Islet precursor cell (in vitro differentiated cells): ENCODE data around the gene ZCCHC2.

Experiments used
- DNase-seq: peaks from one replicate; pipeline ENCODE4 v3.0.0-alpha.2; 2018

ZCCHC2 gene

DNA sequence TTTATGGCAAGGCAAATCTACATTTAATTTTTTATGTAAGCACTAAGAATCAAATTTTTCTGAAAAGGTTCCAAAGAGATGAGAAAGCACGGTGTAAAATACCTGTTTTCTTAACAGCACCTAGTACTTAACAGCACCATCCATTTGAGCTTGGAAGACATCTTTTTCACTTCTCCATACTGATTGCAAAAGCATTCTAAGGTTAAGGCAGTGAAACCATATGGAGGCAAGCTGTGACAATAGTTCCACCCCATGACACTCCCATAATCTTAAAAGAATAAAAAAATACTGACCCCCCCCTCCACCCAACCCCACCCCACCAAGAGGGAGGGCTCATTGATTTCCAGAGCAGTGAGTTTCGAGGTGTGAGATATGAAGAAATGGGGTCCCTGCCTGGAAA lies 60.6 kb downstream of the ZCCHC2 start:
- DNase-seq, result no peak

DNA sequence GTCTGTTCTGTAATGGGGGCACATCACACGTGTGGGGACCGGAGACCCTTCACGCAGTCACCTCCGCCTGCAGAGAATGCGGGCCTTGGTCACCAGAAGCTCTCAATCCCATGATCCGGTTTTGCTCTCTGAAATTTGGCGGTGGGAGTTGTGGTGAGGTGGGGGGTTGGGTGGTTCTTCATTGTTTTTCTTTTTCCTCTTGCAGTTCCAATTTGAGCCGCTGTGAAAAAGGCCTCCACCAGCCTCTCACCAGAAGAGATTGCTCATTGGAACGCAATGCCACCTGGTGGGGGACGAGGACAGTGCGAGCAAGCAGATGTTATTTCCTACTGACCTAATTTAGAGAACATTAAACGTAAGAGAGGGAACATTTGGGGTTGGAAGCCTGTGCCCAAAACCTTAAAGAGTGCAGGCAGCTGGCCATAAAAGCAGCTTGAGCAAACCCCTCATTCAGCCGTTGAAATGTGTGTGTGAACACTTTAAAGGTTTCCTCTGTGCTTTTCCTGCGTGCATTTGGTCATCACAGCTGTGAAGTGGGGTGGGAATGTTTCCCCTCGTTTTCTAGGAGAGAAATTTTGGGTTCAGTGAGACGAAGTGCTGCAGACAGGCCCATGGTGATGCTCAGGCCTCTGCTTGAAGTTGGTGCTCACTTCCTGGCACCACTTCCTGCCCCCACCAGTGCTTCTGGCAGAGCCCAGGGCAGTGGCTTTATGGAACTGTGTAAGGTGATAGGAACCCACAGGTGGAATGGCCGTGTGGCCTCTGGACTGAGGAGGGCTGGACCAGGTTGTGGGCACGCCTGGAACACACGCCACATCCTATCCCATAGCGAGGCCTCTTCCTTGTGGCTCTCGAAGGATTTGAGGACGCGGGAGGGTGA lies 61.7 kb downstream of the ZCCHC2 start:
- DNase-seq, result peak; percentile 92

DNA sequence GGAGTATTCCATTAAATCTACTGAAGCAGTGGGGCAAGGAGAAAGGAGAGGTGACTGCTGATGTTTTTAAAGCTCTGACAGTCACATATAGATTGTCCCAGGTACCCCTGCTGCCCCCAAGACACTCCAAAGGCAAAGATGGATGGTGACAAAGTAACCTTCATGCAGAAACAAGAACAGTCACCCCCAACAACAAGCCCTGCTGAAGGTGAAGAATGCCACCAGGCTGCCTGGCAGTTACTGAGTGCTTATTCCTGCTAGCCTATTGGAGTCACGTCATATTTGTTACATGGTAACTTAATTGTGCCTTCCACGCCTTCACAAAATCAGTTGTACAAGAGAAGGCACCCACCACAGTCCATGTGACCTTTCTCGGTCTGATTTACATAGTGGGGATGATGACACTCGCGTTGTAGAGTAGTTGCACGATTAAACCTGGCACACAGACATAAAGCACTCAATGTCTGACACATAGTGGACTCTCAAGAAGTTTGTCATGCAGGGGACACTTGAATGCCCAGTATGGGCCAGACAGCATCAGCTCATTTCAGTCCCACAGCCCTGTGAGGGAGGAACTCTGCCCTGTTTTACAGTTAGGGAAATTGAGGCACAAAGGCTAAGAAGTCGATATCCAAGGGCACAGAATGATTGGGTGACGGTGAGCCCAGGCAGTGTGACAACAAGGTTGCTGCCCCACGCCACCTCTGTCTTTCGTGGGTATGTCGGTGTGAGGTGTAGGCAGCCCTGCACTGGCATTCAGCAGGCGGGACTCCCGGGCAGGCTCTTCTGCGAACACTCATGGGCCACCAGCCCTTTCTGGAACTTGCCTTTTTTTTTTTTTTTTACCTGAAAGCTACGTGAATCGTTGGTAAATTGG lies 62.7 kb downstream of the ZCCHC2 start:
- DNase-seq, result no peak

DNA sequence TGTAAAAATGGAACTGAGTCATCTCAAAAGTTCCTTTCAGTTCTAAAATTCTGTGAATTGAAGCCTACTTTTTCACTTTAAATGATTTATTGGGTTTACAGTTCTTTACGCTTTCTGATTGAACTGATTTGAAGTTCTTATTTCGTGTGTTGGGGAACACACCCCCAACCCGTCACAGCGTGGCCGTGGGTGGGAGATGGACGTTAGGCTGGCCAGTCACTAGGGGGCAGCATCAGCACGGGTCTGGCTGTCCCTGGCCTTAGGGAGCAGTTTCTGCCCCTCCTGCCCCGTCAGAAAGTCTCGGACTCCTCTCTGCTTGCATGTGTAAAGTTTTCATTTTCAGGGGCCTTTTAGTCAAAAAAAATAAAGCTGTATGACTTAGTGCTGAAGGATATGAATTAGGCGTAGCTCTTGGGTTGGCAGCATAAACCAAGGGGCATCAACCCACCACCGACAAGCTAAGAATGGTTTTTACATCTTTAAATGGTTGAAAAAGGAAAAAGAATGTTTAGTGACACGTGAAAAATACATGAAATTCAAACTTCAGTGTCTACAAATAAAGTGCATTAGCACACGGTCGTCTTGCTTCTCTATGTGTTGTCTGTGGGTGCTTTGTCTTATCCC lies 63.4 kb downstream of the ZCCHC2 start:
- DNase-seq, result peak; percentile 83

DNA sequence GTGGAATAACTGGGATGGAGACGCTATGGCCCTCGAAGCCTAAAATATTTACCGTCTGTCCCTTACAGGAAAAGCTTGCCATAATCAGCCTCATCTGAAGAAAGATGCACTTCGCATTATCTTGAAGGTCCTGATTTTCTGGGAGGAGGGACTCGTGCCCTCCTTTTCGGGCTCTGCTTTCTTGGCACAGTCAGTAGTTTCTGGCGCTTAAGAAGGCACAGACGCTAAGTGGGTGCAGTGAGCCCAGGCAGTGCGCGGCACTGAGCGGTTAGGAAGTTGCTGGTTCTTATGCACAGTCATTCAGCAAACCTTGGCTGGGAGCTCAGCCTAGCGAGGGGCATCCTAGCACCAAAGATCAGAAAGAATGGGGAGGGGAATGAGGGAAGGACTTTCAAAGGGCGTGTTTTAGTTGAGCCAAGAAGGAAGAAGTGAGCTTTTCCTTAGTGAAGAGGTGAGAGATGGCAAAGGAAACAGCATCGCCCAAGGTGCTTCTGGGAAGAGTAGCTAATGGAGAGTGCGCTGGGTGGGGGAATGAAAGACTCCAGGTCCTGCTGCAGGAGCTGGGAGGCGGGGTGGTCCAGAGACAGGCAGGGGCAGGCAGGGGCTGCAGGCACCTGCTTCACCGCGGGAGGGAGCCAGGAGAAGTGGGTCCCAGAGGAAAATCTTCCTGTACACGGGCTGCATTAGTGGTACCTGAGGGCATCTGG lies 64.1 kb downstream of the ZCCHC2 start:
- DNase-seq, result no peak

DNA sequence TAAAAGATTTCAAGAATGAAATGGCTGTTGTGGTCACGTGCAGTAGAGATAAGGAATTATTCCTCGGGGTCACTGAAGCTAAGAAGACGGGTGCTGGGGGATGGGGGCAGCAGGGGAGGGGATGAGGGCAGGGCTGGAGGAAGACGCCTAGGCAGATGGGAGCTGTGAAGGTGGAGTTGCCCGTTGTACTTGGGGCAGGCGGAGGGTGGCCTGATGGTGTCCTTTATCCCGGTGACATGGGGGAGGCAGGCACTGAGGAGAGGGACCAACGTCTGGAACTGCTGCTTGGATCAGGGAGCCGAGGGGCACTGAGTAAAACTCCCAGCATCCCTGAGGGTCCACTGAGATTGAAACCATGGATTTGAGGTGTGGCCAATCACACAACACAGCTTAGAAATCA lies 64.9 kb downstream of the ZCCHC2 start:
- DNase-seq, result no peak

DNA sequence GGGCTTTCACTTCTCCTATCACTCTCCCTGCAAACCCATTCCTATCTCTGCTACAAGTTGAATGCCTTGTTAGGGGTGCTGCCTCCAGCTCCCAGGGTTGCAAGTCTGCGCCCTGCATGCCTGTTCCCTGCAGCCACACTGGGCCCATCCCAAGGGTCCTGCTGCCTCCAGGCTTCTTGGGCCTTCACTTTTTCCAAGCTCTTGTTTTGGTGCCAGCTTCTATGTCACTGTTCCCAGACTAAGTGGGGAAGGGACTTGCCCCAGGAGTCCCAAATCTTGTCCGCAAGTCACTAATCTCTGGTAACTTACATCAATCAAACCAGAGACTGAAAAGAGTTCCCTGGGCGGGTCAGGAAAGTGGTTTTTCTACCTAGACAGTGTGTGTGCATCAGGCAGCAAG lies 65.4 kb downstream of the ZCCHC2 start:
- no peak for DNase-seq

DNA sequence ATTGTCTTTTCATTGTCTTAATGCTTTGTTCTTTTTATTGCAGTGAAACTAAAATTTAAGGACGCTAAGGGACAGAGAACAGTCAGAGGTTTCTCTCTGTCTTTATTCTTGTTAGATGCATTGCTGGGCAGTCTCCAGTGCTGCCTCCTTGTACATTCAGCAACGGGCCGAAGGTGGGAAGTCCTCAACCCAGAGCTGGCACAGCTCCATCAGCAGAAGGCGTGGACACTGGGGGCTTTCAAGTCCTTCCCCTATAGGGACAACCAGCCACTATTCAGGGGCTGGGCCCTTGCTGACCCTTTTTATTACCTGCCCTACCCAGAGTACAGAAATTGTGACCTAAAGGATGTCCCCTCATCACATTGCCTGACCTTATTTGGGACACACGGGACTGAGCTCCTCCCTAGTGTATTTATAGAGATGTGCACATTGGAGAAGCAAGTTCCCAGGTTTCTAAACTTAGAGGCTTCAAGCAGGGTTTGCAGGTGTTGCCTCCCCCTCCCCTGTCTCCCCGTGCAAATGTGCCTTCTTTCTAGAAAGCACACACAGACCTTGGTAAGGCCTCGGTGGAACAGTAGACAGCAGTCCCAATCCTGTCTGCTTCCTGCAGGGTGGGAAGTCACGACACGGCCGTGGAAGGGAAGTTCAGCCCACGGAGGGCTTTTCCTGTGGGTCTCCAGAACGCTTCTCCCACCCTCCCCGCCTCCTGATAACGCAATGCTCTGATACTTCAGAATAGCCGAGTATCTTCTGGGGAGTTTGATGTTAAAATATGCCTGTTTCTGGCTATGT lies 68.2 kb downstream of the ZCCHC2 start:
- no peak for DNase-seq

DNA sequence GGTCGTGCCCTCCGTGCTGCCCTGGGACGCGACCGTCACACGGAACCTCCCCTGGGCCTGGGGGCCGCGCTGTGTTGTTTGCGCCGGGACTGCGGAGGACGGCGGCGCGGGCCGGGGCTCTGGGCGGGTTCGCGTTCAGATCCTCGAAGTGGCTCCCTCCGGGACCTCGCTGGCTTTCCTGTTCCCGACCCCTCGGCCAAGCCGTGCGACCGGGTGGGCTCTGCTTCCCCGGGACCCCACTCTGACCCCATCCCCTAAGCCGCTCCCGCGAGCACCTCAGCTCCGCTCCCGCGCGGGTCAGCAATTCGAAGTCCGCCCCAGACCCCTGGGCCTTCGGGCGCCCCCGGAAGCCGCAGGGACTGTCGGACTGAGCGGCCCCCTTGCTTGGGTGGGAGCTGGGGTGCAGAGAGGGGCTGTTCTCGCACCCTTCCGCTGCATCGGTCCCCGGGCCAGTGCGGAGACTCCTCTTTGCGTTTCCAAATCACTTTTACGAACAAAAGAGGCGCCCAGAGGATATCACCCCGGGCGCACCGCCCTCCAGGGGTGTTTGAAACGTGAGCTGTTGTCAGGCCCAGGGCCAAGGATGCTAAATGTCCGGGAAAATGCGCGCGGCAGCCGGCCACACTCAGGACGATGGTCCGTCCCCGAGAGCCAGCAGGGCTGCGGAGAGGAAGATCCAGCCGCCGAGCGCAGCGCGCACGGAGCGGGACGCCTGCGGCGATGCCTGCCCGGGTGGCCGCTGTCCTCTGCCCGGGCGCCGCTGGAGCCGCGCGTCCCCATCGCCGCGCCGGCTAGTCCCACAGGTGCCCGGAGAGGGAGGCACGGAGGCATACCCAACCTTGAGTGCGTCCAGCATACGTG lies 73.5 kb downstream of the ZCCHC2 start:
- DNase-seq, result peak; percentile 71

DNA sequence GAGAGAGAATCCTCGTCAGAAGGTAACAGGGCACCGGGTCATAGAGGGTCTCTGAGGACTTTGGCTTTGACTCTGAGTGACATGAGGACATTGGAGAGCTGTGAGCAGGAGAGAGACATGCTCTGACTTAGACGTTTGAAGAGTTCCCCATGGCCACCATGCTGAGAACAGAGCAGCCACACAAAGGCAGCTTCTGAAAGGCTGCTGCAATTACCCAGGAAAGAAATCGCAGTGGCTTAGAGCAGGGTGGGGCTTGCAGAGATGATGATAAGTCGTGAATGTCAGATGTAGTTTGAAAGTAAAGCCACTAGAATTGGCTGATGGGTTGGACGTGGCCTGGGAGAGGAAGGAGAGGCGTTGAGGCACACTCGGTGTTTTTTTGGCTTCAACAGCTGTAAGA lies 79.0 kb downstream of the ZCCHC2 start:
- DNase-seq, result no peak

DNA sequence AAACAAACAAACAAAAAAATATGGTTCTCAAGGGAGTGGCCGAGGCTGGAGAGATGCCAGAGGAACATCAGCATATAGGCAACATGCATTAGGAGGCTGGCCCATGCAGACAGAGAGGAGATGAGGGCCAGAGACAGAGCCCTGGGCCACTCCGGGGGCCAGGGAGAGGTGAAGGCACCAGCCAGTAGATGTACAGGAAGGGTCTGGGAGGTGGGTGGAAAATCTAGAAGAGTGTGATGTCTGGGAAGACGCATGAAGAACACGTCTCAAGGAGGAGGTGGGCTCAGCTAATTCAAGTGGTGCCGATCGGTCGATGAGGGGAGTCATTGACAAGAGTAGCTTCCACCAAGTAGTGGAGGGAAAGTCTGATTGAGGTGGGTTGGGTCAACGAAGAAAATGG lies 79.9 kb downstream of the ZCCHC2 start:
- no peak for DNase-seq

DNA sequence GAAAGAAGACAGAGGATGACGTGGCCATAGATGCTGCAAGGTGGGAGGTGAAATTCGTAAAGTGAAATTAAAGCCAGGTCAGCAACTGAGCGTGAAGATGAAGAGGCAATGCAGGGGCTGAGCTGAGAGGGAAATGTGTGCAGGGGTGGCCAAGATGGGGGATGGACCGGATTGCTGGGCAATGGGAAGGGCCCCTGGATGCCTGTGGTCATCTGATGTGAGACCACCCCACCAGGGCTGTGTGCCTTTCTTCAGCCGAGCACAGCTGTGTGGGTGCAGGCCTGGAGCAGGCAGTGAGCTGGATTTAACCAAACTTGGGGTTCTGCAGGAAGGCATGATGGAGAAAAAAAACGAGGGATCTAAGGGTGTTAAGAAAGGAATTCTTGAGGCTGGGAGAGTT lies 80.4 kb downstream of the ZCCHC2 start:
- DNase-seq, result no peak

DNA sequence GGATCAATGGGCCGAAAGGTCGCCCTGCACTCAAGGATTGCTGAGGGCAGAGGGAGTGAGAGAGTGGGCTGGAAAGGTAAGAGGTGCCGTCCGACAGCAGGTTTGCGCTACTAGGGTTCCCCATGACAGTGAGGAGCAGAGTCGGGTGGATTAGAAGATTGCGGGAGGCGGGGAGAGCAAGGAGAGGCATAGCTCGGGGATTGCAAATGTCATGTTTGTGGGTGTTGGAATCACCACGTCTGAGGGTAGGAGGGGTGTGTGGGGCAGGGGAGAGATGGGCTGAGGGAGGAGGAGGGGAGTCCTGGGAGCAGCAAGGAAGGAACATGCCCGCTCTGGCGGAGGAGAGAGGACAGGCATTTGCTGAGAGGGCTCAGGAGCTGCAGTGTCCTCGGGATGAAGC lies 81.2 kb downstream of the ZCCHC2 start:
- DNase-seq, result no peak

DNA sequence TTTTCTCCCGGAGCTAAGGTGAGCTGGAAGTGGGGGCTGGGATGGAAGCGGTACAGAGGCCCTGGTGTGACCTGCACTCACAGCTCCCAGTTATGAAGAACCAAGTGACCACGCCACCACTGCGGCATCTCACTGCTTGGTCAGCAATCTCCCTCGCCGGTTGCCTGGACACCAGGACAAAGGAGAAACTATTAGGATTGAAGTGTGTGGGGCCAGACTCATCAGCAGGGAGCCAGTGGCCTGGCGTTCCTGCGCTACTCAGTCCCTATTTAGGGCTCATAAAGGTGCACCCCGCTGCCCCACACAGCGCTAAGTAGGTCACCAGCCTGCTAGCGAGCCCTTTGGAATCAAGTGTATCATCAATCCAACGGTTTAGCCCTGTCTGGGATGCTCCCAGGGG lies 82.9 kb downstream of the ZCCHC2 start:
- no peak for DNase-seq

DNA sequence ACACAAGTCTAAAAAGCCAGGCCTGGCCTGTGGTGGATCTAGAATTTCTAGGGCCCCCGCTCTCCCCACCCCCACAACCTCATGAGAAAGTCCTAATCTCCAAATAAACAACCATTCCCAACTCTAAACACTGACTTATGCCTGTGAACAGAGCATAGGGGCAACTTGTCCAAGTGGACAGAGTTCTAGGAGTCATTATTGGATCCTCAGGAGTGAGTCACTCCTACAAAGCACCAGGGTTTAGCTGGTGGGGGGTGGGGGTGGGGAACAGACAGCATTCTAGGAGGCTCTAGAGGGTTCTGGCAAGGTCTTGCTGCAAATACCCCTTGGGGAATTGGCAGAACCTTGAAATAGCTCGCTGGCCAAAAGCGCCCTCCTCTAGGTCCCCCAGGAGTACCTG lies 83.3 kb downstream of the ZCCHC2 start:
- DNase-seq, result peak; percentile 72

DNA sequence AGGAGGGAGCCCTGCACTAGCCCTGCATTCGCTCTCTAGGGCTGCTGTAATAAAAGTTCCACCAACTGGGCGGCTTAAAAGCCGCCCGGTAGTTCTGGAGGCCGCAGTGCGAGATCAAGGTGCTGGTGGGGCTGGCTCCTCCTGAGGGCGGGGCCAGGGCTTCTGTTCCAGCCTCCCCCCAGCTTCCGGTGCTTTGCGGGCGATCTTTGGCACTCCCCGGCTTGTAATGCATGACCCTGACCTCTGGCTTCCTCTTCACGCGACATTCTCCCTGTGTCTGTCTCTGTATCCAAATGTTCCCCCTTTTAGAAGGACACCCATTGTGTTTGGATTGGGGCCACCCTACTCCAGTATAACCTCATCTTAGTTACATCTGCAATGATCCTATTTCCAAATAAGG lies 84.5 kb downstream of the ZCCHC2 start:
- DNase-seq, result no peak

DNA sequence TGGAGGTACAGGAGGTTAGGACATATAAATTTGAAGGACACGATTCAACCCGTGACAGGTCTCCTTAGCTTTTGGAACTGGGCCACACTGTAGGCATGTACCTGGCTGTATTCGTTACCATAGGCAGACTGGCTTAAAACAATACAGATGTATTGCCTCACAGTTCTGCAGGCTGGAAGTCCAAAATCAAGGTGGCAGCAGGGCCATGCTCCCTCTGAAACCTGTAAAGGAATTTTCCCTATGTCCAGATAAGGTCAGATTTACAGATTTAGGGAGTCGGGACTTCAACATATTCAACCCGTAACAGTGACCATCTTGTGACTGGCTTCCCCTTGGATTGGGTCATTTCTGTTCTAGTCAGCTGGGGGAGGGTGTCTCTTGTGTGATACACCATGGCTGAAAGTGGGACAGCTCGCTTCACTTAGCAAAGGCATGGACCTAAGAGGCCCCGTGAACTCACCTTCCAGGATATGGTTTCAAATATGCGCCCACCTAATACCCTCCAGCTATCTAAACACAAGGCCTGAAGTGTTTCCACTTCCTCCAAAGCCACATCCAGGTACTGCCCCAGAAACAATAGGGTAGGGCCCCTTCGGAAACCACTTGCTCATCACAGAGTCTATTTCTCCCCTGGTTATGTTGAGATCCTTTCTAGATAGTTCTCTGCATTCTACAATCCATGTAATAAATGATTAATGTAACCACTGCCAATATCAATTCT lies 85.0 kb downstream of the ZCCHC2 start:
- DNase-seq, result no peak

DNA sequence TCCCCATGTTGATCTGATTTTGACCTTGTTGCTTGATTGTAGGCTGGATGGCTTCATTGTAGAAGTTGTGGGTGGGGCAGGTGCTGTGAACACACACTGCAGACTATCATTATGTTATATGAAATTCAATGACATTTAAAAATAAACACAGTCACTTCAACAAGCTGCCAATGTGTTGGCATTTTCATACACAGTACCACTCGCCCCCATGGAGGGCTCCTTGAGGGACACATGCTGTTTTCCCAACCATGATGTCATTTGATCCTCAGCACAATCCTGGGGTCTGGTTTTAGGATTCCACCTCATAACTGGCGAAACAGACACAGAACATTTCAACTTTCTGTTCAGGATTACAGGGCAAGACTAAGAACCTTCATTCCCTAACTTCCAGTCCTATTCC lies 86.9 kb downstream of the ZCCHC2 start:
- DNase-seq, result no peak

DNA sequence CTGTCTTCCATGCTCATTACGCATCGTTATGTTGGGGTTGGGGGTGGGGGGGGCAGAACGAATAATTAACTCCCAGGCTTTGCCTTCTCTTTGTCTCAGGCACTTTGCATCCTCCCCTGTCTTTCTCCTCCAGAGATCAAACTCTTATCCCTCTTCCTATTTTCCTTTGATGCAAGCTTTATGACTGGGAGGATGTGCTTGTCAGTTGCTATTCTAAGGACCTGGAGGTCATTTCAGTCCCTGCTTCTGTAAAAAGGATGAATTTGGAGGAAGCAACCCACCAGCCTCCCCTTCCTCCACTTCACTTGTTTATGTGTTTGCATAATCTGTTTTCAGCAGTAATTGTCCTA lies 87.5 kb downstream of the ZCCHC2 start:
- no peak for DNase-seq

DNA sequence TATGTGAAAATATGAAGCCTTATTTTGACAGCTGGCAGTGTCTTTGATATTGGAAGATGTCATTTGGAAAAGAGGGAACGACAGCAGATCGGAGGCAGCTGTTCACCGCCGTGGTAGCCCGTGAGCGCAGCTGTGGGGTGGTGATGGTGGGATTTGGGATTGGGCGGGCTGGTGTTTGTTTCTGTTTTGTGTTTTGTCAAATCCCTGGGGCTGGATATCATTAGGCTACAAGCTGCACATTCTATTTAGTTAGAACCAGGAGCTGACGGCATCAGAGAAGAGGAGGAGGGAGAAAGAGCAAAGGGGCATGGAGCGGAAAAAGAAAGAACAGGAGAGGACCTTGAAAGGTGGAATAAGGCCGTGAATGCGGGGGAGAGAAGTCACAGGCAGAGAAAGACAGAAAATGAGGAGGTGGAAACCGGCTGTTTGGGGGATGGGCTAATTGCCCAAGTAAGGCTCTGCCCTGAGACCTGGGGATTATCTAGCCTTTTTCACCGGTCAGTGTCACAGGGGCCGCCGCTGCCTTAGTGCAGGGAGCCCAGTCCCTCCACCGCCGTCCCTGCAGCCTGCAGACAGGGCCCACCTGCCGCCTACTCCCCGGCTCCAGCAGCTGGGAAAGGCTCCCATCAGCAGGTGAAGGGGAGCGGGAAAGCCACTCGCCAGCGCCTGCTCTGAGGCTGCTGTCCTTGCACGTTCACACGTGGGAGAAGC lies 88.0 kb downstream of the ZCCHC2 start:
- peak; percentile 74 for DNase-seq
